ENCODE data around the gene SP2. TPM values are rescaled to one million over a fixed set of nuclear protein-coding genes. Genes with fewer than 3 reads are reported as not detected.

Gene SP2
- total RNA-seq, 1 donor from 2014 or later: 18.0 TPM

GRCh38 chr17:47905221-47905733 lies 9.2 kb downstream of the SP2 start:
- Mint-ChIP-seq H3K27me3 (ENCODE audit: low read depth) (no peaks in the 10 kb centered on the region), H3K36me3 (peaks cover 11% of the 10 kb centered on the region), H3K4me3 (no peak overlapping the region), H3K4me1 (no peaks in the 10 kb centered on the region), H3K27ac (peak overlapping the region; percentile 36), H3K9me3 (no peaks in the 10 kb centered on the region)
- TF ChIP-seq CTCF (IDR thresholded peaks at IDR 0.05; ENCODE audit: unreplicated experiment): no peak
- DNase-seq (ENCODE audit: low spot score in 2 of 2, unreplicated experiment in 2 of 2): no peak

DNA sequence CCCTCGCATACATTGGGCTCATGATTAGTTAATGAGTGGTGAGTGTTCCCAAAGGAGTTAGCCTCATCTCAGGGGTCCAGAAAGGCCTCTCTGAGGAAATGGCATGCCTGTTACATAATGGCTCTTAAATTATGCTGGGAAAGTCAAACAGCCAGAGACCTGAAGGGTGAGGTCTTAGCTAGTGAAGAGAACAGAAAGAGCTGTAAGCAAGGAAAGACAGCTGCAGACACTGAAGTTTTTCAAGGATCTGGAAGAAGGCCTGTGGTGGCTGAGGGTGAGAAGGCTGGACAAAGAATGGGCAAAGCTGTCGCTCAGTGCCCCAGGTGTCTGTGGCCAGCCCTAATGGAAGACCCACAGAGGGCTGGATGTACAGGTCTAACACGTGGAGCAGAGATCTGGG lies 10.4 kb downstream of the SP2 start:
- H3K27me3 Mint-ChIP-seq (ENCODE audit: low read depth): no peaks in the 10 kb centered on the region
- no peaks in the 10 kb centered on the region for H3K4me1 Mint-ChIP-seq
- H3K9me3 Mint-ChIP-seq: no peaks in the 10 kb centered on the region
- DNase-seq (ENCODE audit: low spot score in 2 of 2, unreplicated experiment in 2 of 2): no peak
- TF ChIP-seq CTCF (IDR thresholded peaks at IDR 0.05; ENCODE audit: unreplicated experiment): no peak
- no peak overlapping the region for H3K27ac Mint-ChIP-seq
- H3K4me3 Mint-ChIP-seq: no peak overlapping the region
- H3K36me3 Mint-ChIP-seq: peaks cover 11% of the 10 kb centered on the region

- Mint-ChIP-seq H3K4me3 (no peak overlapping the region), H3K9me3 (no peaks in the 10 kb centered on the region), H3K4me1 (no peaks in the 10 kb centered on the region), H3K27me3 (ENCODE audit: low read depth) (no peaks in the 10 kb centered on the region), H3K36me3 (peaks cover 11% of the 10 kb centered on the region), H3K27ac (no peak overlapping the region)
- no peak for TF ChIP-seq CTCF (IDR thresholded peaks at IDR 0.05; ENCODE audit: unreplicated experiment)
- DNase-seq (ENCODE audit: low spot score in 2 of 2, unreplicated experiment in 2 of 2): no peak
Observed at GRCh38 chr17:47907932-47908562, 12.0 kb downstream of the SP2 start.

- Mint-ChIP-seq H3K4me3 (no peak overlapping the region), H3K4me1 (peaks cover 5% of the 10 kb centered on the region), H3K36me3 (peaks cover 10% of the 10 kb centered on the region), H3K9me3 (no peaks in the 10 kb centered on the region), H3K27ac (no peak overlapping the region), H3K27me3 (ENCODE audit: low read depth) (no peaks in the 10 kb centered on the region)
- no peak for DNase-seq (ENCODE audit: low spot score in 2 of 2, unreplicated experiment in 2 of 2)
- TF ChIP-seq CTCF (IDR thresholded peaks at IDR 0.05; ENCODE audit: unreplicated experiment): no peak
Observed at GRCh38 chr17:47913050-47913449, 17.0 kb downstream of the SP2 start.

DNA sequence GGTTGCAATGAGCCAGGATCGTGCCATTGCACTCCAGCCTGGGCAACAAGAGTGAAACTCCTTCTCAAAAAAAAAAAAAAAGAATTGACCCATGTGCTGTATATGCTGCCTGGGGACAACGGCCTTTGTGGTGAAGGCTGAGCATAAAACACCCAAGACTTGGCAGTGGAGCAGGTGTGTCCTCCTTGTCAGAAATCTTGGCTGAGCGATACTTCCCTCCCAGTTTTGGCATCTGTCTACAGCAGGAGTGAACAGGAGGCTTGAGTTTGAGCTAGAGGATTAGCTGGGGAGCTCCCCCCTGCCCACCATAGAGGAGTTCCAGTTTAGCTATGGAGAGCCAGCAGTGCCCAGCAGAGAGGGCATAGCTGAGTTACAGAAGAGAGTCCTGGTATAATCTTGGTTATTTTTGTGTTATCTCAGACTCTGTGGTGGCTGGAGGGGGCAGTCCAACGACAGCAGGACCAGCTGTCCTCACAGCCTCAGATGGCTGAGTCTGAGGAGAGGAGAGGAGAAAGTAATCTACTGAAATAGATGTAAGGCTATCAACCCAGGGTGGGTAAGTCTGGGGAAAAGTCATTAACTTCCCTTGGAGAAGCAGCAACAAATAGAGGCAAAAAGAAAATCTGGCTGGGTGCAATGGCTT lies 18.4 kb downstream of the SP2 start:
- no peaks in the 10 kb centered on the region for H3K27me3 Mint-ChIP-seq (ENCODE audit: low read depth)
- H3K36me3 Mint-ChIP-seq: peaks cover 5% of the 10 kb centered on the region
- H3K9me3 Mint-ChIP-seq: no peaks in the 10 kb centered on the region
- H3K27ac Mint-ChIP-seq: peak overlapping the region; percentile 5
- DNase-seq (ENCODE audit: low spot score in 2 of 2, unreplicated experiment in 2 of 2): no peak
- H3K4me1 Mint-ChIP-seq: peaks cover 5% of the 10 kb centered on the region
- no peak overlapping the region for H3K4me3 Mint-ChIP-seq
- no peak for TF ChIP-seq CTCF (IDR thresholded peaks at IDR 0.05; ENCODE audit: unreplicated experiment)
